Skeletal muscle cell (primary cell): ENCODE measurements around the gene CCNT2.
A peak's percentile ranks its signal among the peaks of the same experiment; 100 is the strongest.

Source experiments
- DNase-seq: peaks from one replicate; pipeline ENCODE4 v3.0.0-alpha.2; 2010; ENCODE audit warnings: low read depth
- H3K4me3 ChIP-seq: 2 replicates; pipeline ENCODE4 v1.5.1; 2011; ENCODE audit warnings: low read depth, mild to moderate bottlenecking, control low read depth, low read length, moderate library complexity

The CCNT2 gene

DNA sequence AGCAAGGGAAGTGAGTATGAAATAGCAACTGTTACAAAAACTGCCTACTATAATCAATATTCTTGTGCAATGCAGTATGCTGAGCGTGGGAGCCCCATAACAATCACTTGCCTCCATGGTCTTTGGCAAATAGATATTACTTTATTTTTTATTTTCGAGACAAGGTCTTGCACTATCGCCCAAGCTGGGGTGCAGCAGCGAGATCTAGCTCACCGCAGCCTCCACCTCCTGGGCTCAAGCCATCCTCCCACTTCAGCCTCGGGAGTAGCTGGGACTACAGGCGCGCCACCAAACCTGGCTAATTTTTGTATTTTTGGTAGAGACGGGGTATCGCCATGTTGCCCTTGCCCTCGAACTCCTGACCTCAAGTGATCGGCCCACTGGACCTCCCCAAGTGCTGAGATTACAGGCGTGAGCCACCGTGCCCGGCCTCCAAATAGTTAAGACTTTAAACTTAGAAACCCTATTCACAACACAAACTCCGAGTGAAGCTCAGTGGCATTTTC lies 1.2 kb upstream of the CCNT2 start:
- DNase-seq, result no peak
- H3K4me3 ChIP-seq, result peak overlapping the region; percentile 97

DNA sequence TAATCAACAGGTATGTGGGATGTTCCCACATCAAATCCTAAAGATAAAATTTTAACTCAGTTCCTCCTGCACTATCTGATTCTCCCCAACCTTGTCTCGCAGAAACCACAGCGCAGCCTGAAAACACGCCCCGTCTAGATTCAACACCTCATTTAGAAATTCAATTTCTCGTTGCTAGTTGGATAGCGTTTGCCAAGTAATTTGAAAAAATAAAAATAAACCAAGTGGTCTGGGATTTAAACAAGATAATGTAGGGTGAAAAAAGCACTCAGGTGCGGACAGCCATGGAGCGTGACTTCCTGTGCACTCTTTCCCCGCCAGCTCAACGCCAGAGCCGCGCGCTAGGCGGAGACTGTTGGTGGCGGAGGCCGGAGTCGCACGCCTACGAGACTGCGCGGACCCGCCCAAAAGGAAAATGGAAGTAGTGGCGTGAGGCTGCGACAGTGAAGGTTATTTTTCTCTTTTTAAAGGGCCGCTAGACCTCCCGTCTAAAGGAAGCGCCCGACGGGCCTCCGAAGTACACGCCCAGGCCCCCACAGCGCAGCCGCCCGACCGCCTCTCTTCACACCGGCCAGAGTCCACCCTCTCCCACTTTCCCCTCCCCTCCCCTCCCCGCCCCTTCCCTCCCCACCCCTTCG lies 615 bp upstream of the CCNT2 start:
- no peak for DNase-seq
- H3K4me3 ChIP-seq, result peak overlapping the region; percentile 97

DNA sequence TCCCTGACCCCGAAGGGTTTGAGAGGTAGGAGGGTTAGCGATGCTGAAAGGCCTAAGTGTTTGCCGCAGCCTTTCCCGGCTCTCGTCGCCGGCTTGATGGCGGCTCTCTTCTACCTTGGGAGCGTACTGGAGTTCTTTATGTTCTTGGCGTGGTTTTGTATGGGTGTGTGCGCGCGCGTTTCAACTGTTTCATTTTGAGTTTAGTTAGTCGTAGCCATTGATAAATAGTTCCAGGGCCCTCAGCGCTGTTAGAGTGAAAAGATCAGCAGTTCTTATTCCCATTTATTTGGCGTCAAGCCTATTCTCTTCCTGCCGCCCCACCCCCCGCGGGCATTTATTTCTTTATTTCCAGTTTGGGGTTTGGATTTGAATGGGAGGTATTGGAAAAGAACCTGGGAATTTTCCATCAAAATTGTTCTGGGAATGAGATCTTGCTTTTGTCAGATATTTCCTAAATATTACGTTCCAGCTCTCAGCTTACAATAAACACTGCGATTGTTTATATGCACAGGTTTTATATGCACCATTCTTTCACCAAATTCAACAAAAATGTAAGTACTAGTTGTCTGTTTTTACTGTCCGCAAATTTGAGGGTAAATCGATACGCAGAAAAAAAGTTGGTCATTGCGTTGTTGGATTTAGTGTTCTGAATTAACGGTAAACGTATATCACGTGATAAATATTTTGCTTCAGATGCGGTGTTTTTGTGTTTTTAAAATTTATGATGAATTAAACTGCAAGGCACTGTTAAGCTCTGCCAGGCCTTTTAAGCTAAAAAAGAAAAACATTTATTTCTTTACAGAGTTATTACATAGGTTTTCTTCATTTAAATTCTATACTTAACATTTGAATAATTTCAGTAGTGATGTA lies 954 bp downstream of the CCNT2 start:
- peak overlapping the region; percentile 97 for H3K4me3 ChIP-seq
- no peak for DNase-seq

DNA sequence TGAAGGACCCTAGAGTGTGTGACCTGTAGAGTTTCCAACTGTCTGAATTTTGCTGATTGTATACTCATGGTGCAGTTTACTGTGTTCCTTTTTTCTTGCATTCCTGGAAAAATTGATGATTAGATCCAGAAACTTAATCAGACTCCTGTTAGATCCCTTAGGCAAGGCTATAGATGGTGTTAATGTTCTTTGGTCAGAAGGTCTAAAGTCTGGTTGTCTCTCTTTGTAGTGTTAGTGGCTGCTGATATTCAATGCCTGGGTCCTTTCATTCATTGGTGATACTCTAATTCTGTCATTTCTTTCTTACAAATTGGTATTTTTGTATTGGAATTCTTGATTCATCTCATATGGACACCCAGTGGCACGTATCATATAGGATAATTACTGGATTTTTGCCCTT lies 6.3 kb downstream of the CCNT2 start:
- DNase-seq, result no peak
- H3K4me3 ChIP-seq, result no peak overlapping the region

DNA sequence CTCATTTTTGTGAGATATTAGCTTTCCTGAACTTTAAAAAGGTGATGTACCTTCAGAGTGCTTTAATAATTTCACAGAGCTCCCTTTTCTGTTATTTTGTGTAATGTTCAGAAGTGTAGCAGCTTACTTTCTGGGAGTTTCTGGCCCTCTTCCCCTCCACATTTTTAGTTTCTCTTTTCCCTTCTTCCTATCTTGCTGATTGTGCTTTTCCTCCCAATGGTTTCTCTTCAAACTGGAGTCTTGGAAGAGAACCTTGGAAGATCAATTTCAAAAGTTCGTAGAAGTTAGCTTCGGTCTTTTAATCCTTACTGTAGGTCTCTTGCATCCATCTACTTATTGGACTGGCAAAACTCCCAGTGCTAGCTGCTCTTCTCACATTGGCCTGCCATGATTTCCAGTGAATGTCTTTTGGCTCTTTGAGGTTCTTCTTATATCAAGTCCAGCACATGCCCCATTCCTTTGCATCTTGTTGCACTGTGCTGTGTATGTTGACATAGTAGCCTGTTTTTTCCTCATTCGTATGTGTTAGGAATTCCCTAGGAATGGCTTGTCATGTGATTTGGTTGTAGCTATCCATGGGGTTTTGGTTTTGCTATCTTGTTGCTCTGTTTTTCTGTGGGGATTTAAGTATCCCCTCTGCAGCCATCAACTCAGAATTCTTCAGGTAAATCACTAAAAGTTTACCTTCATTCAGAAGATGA lies 7.8 kb downstream of the CCNT2 start:
- H3K4me3 ChIP-seq, result no peak overlapping the region
- DNase-seq, result no peak

DNA sequence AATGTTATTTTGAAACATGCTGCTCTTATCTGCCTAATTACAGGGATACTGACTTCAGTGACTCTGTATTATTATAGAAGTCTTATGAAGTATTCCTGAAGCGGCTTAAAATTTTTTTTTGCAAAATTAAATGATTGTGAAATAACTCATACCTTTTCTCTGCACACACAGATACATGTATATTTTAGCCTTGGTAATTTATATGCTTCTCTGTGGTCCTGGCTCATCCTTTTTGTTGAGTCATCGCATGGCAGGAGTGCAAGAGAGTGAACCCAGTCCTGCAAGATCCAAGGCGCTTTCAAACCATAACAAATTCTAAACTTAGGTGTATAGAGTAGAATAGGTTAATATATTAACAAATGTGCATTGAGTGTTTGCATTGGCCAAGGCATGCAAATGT lies 8.6 kb downstream of the CCNT2 start:
- no peak overlapping the region for H3K4me3 ChIP-seq
- DNase-seq, result peak; percentile 35

DNA sequence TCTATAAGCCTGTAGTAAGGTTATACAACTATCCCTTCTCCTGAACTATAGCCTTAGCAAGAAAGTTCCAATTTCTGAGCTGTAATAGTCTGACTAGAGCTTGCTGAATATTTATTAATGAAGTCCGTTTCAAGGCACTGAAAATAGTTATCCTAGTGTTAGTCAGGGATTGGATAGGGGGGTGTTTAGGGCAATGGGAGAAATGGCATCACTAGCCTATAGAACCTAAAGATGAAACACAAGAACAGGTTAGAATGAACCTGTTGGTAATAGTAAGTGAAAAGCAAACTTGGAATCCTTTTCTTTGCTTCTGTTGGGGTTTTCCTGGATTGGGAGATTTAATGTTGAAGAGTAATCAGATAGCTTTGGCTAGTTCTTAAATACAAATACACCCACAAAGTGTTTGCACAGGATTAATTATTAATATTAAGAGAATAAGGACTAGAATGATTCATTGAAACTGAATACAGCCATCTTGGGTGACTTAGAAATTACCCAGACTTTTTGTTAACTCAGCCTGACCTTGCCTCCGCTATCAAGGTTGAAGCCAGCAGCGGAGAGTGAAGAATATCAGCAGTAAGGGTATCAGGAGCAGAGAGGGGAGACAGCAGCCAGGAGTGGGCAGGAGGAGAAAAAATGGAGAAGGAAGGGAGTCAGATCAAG lies 14.4 kb downstream of the CCNT2 start:
- DNase-seq, result no peak
- no peak overlapping the region for H3K4me3 ChIP-seq

DNA sequence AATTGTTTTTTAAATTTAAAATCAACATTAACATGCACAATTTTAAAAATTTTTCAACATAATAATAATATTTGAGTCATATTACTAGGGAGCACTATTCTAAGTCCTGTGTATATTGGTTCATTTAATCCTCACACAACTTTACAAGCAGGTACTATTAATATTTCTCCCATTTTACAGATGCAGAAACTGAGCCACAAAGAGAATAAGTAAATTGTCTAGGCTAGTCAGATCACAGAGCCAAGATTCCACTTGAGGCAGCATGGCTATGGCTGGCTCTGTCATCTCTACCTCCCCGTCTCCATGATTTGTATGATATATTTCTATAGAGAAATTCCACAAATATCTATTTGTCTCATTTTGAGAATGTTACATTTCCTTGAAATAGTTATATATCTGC lies 15.1 kb downstream of the CCNT2 start:
- no peak overlapping the region for H3K4me3 ChIP-seq
- no peak for DNase-seq

DNA sequence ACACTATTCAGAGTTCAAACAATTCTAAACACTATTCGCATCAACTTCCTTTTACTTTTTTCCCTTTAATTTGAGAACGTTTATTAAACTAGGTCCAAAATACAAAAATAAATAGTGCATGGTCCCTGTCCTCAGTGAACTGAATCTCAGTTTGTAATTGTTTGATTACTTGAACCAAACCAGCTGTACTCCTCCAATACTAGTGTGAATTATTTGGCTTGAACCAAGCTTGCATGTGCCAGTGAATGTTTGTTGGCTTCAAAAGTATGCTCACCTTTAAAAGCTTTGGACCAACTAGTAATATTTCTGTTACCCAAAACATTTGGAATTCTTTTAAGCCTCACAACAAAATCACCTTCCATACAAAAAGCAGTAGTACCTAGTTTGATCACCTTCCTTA lies 15.5 kb downstream of the CCNT2 start:
- no peak for DNase-seq
- no peak overlapping the region for H3K4me3 ChIP-seq

DNA sequence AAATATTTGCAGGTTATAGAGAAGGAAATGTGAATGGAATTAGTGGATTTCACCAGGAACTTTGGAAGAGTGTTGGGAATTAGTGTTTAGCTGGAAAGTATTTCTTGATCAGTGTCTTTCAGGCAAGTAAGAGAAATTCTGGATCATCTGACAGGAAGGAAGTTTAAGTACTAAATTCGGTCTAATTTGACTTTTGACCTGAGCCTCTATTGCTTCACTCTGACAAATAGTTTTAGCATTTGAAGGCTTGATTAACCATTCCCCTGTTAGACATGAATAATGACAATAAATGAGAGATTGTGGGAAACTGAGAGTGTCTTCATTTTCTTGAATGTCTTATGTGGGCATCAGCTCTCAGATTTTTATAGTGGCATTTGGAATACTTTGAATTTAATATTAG lies 16.0 kb downstream of the CCNT2 start:
- no peak overlapping the region for H3K4me3 ChIP-seq
- no peak for DNase-seq

DNA sequence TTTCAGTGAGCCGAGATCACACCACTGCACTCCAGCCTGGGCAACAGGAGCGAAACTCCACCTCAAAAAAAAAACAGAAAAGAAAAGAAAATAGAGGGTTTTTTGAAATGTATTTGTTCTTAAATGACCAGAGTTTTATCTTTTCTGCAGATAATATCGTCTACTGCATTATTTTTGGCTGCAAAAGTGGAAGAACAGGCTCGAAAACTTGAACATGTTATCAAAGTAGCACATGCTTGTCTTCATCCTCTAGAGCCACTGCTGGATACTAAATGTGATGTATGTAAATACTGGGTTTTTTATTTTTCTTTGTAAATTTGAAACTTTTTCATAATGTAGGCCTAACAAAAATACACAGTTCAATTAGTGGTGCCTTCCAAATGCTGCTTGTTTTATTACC lies 18.1 kb downstream of the CCNT2 start:
- H3K4me3 ChIP-seq, result no peak overlapping the region
- no peak for DNase-seq

DNA sequence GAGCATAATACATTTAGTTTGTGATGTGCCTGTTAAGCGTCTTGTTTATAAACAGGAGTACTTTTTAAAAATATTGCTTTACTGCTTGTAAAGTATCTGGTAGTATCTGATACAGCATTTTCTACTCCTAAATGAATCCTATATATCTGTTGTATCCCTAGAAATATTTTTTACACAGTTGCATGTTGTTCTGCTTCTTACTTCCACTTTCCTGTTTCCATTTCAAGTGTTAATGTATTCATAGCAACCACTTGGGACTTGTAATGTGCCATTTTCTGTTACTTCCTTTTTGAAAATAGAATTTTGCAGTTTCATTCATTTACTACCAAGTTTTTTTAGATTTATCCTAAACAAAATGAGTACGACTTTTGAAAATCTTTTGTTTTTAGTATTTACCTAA lies 24.9 kb downstream of the CCNT2 start:
- no peak overlapping the region for H3K4me3 ChIP-seq
- no peak for DNase-seq

DNA sequence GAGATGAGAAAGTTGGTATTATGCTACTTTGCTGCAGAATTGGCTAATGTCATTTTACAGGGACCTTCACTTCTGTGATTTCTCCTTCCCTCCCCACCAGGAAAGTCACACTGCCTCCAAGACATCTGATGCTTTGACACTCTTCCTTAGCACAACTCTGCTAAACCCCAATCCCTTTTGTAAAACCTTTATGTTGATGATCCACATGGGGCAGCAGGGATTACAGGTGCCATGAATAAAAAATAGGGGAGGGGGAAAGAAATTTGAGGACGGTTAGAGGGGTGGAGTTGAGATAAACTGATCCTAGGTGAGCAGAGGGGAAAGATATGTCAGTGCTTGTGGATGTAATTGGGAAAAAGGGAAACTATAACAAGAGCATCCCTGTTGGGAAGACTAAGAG lies 26.4 kb downstream of the CCNT2 start:
- H3K4me3 ChIP-seq, result no peak overlapping the region
- DNase-seq, result no peak

DNA sequence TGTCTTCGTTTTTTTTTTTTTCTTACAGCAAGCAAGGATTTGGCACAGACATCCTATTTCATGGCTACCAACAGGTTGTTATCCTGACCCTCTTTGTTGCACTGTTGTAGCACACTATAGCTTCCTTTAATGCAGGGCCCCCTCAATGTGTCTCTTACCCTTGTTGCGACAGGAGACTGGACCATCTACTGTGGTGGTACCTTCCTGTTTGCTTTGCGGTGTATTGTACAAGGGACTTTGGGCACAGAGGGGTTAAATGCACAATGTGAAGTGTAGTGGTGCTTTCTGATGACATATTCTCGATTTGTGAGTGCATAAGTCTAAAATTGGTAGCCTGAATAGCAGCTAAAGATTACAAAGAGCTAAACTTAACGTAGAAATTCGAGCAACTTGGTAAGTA lies 27.5 kb downstream of the CCNT2 start:
- no peak for DNase-seq
- no peak overlapping the region for H3K4me3 ChIP-seq

DNA sequence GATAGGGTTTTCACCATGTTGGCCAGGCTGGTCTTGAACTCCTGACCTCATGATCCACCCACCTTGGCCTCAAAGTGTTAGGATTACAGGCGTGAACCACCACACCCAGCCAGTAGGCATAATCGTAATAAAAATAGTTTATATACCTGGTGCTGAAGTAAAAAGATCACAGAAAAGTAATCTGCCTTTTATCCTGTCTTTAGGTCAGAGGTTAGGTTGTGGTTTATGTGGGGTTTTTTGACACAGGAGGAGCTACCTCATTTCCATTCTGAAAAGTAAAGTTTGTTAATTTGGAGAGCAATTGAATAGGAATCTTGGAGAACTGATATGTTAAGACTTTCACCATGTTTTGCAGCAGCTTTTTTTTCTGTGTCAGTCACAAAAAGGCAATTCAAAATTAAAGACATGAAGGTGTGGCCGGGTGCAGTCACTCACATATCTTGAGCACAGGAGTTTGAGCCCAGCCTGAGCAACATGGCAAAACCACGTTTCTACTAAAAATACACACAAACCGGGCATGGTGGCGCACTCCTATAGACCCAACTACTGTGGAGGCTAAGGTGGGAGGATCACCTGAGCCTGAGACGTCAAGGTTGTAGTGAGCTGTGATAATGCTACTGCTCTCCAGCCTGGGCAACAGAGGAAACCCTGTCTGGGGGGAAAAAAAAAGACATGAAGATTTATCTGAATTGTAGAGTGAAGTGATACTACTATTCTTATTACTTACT lies 31.5 kb downstream of the CCNT2 start:
- no peak overlapping the region for H3K4me3 ChIP-seq

DNA sequence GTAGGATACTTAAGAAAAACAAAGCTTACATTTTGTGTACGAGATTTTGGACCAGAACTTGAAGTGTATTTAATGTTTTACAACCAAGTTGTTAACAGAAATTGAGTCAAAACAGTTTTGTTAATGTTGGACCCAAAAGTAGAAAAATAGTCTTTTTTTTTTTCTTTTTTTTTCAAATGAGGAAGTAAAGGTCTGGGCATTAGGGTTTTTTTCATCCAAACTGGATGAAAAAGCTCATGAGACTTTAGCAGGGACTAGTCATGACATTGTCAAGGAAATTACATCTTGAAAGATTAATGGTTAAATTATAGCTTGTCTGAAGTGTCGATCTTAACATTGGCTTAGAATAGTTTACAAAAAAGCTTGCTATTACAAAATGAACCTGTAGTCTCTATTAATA lies 32.3 kb downstream of the CCNT2 start:
- no peak overlapping the region for H3K4me3 ChIP-seq
- no peak for DNase-seq

More for the DNA sequence above, 31.5 kb downstream of the CCNT2 start:
- DNase-seq, result no peak

DNA sequence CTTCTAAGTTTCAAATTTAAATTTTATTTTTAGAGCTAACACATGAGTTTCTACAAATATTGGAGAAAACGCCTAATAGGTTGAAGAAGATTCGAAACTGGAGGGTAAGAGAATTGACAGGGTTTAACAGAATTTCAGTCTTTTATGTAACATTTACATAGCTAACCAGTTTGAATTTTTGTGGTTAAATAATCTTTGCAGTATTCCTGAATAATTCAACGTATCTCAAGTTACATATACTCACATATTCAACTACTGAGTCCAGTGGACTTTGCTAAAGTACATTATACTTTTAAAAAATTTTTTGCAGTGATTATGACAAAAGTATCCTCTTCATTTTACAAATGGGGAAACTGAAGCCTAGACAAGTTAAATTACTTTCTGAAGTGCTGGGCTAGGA lies 34.0 kb downstream of the CCNT2 start:
- no peak for DNase-seq
- H3K4me3 ChIP-seq, result no peak overlapping the region

DNA sequence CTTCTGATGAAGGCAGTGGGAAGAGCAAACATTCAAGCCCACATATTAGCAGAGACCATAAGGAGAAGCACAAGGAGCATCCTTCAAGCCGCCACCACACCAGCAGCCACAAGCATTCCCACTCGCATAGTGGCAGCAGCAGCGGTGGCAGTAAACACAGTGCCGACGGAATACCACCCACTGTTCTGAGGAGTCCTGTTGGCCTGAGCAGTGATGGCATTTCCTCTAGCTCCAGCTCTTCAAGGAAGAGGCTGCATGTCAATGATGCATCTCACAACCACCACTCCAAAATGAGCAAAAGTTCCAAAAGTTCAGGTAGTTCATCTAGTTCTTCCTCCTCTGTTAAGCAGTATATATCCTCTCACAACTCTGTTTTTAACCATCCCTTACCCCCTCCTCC lies 35.4 kb downstream of the CCNT2 start:
- H3K4me3 ChIP-seq, result no peak overlapping the region
- no peak for DNase-seq

DNA sequence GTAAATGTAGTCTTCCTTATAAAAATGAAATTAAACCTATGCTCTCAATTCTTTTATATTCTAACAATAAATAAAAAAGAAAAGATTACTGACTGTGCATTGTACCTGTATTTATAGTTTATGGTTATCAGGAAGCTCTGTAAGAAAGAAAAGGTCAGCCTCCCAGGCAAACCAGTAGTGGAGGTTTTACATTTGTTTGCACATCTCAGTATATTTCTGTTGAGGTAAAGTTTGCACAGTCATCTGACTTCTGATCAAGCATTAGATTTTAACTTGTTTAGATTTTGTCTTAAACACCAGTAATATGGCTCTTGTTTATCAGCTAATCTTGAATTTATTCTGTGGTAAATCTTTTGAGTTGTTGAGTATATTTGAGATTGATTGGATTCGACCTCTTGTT lies 37.1 kb downstream of the CCNT2 start:
- H3K4me3 ChIP-seq, result no peak overlapping the region
- no peak for DNase-seq
